Fibroblast of gingiva (primary cell): ENCODE data around the gene CD83.
"Not testable (repeated sequence)": the region's sequence is repeated elsewhere in the genome, so short reads cannot be mapped to it uniquely, and the experiment has no call there.

ENCODE experiments used
- DNase-seq: peaks from one replicate; pipeline ENCODE4 v3.0.0-alpha.2; 2011; ENCODE audit warnings: low read depth

Gene CD83

GRCh38 chr6:14149739-14150130 lies 32.2 kb downstream of the CD83 start:
- DNase-seq, result no peak

GRCh38 chr6:14151300-14151699 lies 33.7 kb downstream of the CD83 start:
- not testable (repeated sequence) for DNase-seq

- DNase-seq, result no peak
Observed at GRCh38 chr6:14151773-14152172, 34.2 kb downstream of the CD83 start.

DNA sequence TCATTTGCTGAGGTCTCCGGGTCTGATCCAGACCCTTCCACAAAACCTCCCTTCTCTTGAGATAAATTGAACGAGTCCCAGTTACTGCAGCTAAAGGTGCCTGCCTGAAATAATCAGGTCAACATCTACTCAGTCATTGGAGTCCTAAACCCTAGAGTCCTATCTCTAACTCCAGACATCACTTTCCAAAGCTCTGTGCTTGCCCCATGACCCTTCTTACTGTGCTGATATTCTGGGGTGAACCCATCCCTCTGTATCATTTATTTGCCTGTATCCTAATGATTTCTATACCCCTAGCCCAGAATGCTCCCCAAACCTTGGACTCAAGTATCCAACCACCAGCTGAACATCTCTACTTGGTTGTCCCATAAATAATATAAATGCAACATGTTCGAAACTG lies 35.7 kb downstream of the CD83 start:
- no peak for DNase-seq

DNA sequence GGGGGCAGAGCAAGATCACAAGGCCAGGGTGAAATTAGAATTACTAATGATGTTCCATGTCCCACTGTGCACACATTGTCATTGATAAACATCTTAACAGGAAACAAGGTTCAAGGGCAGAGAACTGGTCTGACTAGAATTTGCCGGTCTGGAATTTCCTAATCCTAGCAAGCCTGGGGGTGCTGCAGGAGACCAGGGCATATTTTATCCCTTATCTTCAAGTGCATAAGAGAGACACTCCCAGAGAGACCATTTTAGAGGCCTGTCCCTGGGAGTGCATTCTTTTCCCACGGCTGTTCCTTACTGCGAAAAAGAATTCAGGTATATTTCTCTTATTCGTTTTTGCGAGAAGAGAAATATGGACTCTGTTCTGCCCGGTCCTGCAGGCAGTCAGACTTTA lies 41.5 kb downstream of the CD83 start:
- no peak for DNase-seq

DNA sequence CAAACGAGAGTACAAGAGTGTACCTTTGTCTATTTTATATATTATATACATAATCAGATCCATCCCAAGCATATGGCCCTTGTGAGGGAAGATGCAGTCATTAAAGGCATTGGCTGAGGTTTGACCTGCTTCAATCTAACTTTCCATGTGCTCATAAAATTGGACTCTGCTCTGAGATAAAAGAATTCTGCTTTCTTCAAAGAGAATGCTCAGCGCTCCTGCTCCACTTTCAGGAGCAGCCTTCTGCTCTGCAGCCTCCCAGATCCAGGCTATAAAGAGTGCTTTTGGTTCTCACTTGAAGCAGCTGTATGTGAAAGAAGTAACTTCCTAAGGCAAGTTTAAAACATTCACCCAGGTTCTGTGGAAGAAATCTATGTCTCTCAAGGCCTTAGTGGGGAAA lies 45.3 kb downstream of the CD83 start:
- DNase-seq, result no peak

DNA sequence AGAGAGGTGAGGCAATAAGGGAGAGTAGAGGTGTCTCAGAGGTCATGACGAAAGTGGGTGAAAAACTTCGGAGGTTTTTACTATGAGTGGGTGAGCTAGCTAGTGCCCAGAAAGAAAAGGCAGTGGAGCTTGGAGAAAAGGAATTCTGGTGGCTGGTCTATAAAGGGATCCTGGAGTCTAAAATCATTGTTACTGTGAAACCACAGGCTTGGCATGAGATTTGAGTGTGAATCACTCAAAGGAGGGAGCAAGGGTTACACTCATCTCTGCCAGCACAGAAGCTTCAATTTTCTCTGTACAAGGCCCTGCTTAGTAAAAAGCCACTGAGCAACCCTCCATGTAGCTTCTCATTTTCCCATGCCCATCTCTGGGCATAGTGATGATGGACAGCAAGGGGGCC lies 47.5 kb downstream of the CD83 start:
- DNase-seq, result peak; percentile 62

DNA sequence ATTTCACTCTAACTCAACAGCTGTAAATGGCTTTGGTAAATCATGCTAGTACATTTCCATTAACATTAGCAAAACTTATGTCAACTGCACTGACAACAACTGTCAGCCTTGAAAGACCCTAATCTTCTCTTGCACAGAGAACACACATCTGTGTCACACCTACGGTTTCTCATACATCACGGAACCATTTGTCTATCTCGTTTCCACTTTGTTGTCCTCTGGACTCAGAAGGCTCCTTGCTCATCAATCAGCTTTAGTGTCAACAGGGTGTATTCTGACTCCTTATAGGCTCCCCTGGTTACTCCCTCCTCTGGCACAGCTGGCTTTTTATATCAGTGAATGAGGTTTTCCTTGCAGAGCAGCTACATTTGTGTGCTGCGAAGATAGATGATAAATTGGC lies 49.3 kb downstream of the CD83 start:
- DNase-seq, result no peak

GRCh38 chr6:14170128-14170527 lies 52.6 kb downstream of the CD83 start:
- DNase-seq, result no peak

DNA sequence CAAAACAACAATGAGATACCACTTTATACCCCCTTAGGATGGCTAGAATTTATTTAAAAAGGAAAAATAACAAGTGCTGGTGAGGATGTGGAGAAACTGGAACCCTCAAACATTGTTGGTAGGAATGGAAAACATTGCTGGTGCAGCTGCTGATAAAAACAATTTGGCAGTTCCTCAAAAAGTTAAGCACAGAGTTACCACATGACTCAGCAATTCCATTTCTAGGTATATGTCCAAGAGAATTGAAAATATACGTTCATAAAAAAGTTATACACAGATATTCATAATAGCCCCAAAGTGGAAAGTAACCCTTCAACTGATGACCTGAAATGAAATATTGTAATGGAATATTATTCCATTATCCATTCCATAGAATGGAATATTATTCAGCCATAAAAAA lies 55.0 kb downstream of the CD83 start:
- no peak for DNase-seq

DNA sequence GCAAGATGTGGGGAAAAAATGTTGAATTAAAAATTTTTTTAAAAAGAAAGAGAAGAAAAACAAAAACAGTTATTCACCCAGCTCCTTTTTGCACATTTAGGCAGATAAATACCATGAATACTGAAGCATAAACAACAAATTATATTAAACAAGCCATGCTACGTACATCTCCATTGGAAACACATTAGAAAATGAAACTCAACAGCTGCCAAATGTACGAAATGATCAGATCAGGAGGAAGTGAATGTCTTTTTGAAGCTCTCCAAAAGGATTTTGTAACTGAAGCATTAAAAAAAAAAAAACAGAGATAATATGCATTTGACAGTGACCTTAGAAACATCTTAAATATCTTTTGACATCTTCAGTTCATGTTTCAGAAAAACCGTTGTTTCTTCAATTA lies 56.7 kb downstream of the CD83 start:
- DNase-seq, result no peak

- no peak for DNase-seq
Observed at GRCh38 chr6:14174996-14175395, 57.4 kb downstream of the CD83 start.

- DNase-seq, result no peak
Observed at GRCh38 chr6:14176429-14176828, 58.9 kb downstream of the CD83 start.

DNA sequence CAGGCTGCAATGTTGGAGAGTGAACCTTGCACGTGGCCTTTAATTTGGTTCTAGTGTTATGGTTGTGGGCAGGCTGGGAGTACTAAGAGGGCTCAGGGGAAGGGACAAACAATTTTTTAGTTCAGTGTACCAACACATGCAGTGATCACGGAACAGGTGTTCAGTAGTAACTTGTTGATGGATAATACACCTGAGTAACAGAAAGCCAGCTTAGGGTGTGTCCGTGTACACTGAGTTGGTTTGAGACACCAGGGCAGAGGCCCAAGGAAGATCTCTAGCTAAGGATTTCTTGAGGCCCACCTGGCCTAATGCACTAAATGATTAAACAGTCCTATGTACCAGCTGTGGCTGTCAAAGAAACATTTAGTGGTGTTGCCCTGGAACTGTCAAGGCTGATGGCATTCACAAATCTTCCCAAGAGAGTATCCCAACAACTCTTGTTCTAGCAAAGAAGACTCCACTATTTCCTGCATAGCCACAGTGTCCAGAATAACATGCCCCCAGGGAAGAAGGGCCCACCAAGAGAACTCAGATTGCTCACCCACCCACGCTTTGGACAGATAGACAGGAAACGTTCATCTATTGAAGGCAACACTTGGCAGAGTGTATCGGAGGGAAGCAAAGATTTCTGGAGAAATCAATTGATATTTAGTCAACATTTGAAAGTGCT lies 60.0 kb downstream of the CD83 start:
- no peak for DNase-seq

- no peak for DNase-seq
Observed at GRCh38 chr6:14178083-14178445, 60.5 kb downstream of the CD83 start.

DNA sequence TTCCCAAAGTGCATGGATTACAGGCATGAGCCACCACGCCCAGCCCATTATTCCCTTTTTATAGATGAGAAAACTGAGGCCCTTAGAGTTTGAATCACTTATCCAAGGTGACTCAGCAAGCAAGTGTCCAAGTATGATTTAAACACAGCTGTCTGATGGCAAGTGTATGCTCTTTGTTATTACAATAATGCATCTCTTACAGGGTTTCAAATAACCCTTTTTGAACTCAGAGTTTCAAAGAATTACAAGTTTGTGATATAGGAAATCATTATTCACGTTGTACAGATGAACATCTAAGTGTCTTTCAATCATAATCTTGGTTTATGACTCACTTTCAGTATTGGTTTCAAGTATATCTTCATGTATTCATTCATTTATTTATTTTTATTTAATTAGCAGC lies 63.0 kb downstream of the CD83 start:
- DNase-seq, result no peak

GRCh38 chr6:14182916-14183315 lies 65.3 kb downstream of the CD83 start:
- DNase-seq, result no peak
